KMS-11 (cell line): Measurements from ENCODE around the gene KPNA6.

Source experiments
- H2AFZ ChIP-seq: fragments of 200-600 bp; sonication (generic); 2 replicates; pipeline ENCODE4 v1.6.1; 2016; ENCODE audit warnings: antibody characterized with exemption, mixed run types, low read depth
- H3K27ac ChIP-seq: fragments of 200-600 bp; sonication (generic); 2 replicates; pipeline ENCODE4 v1.6.1; 2016; ENCODE audit warnings: mild to moderate bottlenecking, mixed run types
- H3K27me3 ChIP-seq: fragments of 200-600 bp; sonication (generic); 2 replicates; pipeline ENCODE4 v1.6.1; 2017; ENCODE audit warnings: mild to moderate bottlenecking, low read depth, mixed run types, moderate library complexity; ENCODE audit not compliant: insufficient read depth
- H3K36me3 ChIP-seq: fragments of 200-600 bp; sonication (generic); 2 replicates; pipeline ENCODE4 v1.6.1; 2017; ENCODE audit warnings: mild to moderate bottlenecking, mixed run types; ENCODE audit not compliant: insufficient read depth
- H3K4me1 ChIP-seq: fragments of 200-600 bp; sonication (generic); 2 replicates; pipeline ENCODE4 v1.6.1; 2016; ENCODE audit warnings: mild to moderate bottlenecking, low read depth, mixed run types; ENCODE audit not compliant: poor library complexity, severe bottlenecking
- H3K4me2 ChIP-seq: fragments of 200-600 bp; sonication (generic); 2 replicates; pipeline ENCODE4 v1.7.0; 2016; ENCODE audit warnings: mild to moderate bottlenecking, mixed run types
- H3K4me3 ChIP-seq: fragments of 200-600 bp; sonication (generic); IDR thresholded peaks from 2 replicates; pipeline ENCODE4 v1.6.1; 2017; ENCODE audit warnings: low read depth, low read length, mixed read lengths; ENCODE audit not compliant: insufficient read depth
- H3K79me2 ChIP-seq: fragments of 200-600 bp; sonication (generic); 2 replicates; pipeline ENCODE4 v1.6.1; 2016; ENCODE audit warnings: low read depth, mixed run types; ENCODE audit not compliant: insufficient read depth
- H3K9ac ChIP-seq: fragments of 200-600 bp; sonication (generic); 2 replicates; pipeline ENCODE4 v1.6.1; 2016; ENCODE audit warnings: mild to moderate bottlenecking, mixed run types
- H4K20me1 ChIP-seq: fragments of 200-600 bp; sonication (generic); 2 replicates; pipeline ENCODE4 v1.6.1; 2016; ENCODE audit warnings: mild to moderate bottlenecking, mixed run types; ENCODE audit not compliant: insufficient read depth
- CTCF ChIP-seq: fragments of 200-600 bp; sonication (generic); conservative IDR thresholded peaks from 2 replicates; pipeline ENCODE4 v1.6.1; 2017; ENCODE audit warnings: low read depth, mild to moderate bottlenecking, antibody characterized with exemption, low read length, moderate library complexity, mixed read lengths

The KPNA6 gene

GRCh38 chr1:32205401-32206370 is 97.8 kb downstream of the KPNA6 start, which contains the start of gene IQCC:
Gene IQCC, plus strand, starts transcription at chr1:32205671. Its CDS starts 11 bp downstream, at chr1:32205682.
- Histone ChIP-seq H3K4me1 (peaks cover 42% of the 10 kb centered on the region), H3K9ac (peak within 1 kb of the TSS; percentile 67), H4K20me1 (no peaks in the 10 kb centered on the region), H3K36me3 (no peaks in the 10 kb centered on the region), H3K27me3 (no peaks in the 10 kb centered on the region), H3K4me2 (peak within 1 kb of the TSS; percentile 93), H3K27ac (peak within 1 kb of the TSS; percentile 18; the same call in 1 of the 2 replicates), H3K79me2 (no peaks in the 10 kb centered on the region), H3K4me3 (peak within 1 kb of the TSS; percentile 88), H2AFZ (peak within 1 kb of the TSS; percentile 59)
- no peak for TF ChIP-seq CTCF

- H3K27ac ChIP-seq = no peak overlapping the region
Measured at GRCh38 chr1:32208469-32208868, 100.6 kb downstream of the KPNA6 start.

GRCh38 chr1:32208891-32209328 is 101.1 kb downstream of the KPNA6 start, which contains the start of gene DCDC2B:
Gene DCDC2B, plus strand, starts transcription at chr1:32209089. Its CDS starts 5 bp downstream, at chr1:32209094.
- no peak within 1 kb of the TSS for H2AFZ ChIP-seq
- H3K36me3 ChIP-seq = no peaks in the 10 kb centered on the region
- no peak within 1 kb of the TSS for H3K27ac ChIP-seq
- H3K79me2 ChIP-seq = no peaks in the 10 kb centered on the region
- no peaks in the 10 kb centered on the region for H3K27me3 ChIP-seq
- no peak for TF ChIP-seq CTCF
- H4K20me1 ChIP-seq = no peaks in the 10 kb centered on the region
- no peak within 1 kb of the TSS for H3K4me3 ChIP-seq
- H3K4me1 ChIP-seq = peaks cover 22% of the 10 kb centered on the region
- no peak within 1 kb of the TSS for H3K4me2 ChIP-seq
- no peak within 1 kb of the TSS for H3K9ac ChIP-seq

More at GRCh38 chr1:32208469-32208868, 100.6 kb downstream of the KPNA6 start:
- Histone ChIP-seq H3K27me3 (no peaks in the 10 kb centered on the region), H4K20me1 (no peaks in the 10 kb centered on the region), H3K4me1 (peaks cover 22% of the 10 kb centered on the region), H3K79me2 (no peaks in the 10 kb centered on the region), H3K36me3 (no peaks in the 10 kb centered on the region), H3K9ac (no peak overlapping the region), H3K4me3 (no peak overlapping the region), H2AFZ (no peak overlapping the region), H3K4me2 (no peak overlapping the region)
- TF ChIP-seq CTCF = no peak

- Histone ChIP-seq H3K9ac (no peak overlapping the region), H3K27ac (no peak overlapping the region), H3K27me3 (no peaks in the 10 kb centered on the region), H3K36me3 (no peaks in the 10 kb centered on the region), H3K79me2 (no peaks in the 10 kb centered on the region), H4K20me1 (no peaks in the 10 kb centered on the region), H3K4me1 (peaks cover 6% of the 10 kb centered on the region), H2AFZ (no peak overlapping the region), H3K4me3 (no peak overlapping the region), H3K4me2 (no peak overlapping the region)
- peak; percentile 83 for TF ChIP-seq CTCF
Measured at GRCh38 chr1:32215629-32216480, 108.0 kb downstream of the KPNA6 start.
